RWPE2 (cell line): ENCODE results near the gene CCNDBP1.
A peak's percentile ranks its signal among the peaks of the same experiment; 100 is the strongest.

Experiments used
- ATAC-seq: fragments of 200-7000 bp; cut with Tn5 transposase; 3 replicates; pipeline ENCODE4 v1.9.1; 2021; ENCODE audit warnings: low read depth
- DNase-seq: peaks from one replicate; pipeline ENCODE4 v3.0.0-alpha.2; 2020; ENCODE audit warnings: low spot score
- H3K27ac ChIP-seq: fragments of 450-650 bp; 2 replicates; pipeline ENCODE4 v1.5.1; 2017; ENCODE audit warnings: mild to moderate bottlenecking; ENCODE audit not compliant: poor library complexity, severe bottlenecking
- H3K27me3 ChIP-seq: fragments of 250-450 bp; sonication (Bioruptor Pico); 2 replicates; pipeline ENCODE4 v1.5.1; 2021; ENCODE audit warnings: mild to moderate bottlenecking, moderate library complexity; ENCODE audit not compliant: insufficient read depth, poor library complexity, severe bottlenecking
- H3K36me3 ChIP-seq: fragments of 250-450 bp; sonication (Bioruptor Pico); 2 replicates; pipeline ENCODE4 v1.5.1; 2020; ENCODE audit warnings: low read depth, mild to moderate bottlenecking, moderate library complexity
- H3K4me1 ChIP-seq: fragments of 250-450 bp; sonication (Bioruptor Pico); 2 replicates; pipeline ENCODE4 v1.5.1; 2021; ENCODE audit warnings: mild to moderate bottlenecking, moderate library complexity; ENCODE audit not compliant: insufficient read depth, poor library complexity, severe bottlenecking
- H3K4me3 ChIP-seq: fragments of 250-450 bp; sonication (Bioruptor Pico); 2 replicates; pipeline ENCODE4 v1.5.1; 2021; ENCODE audit warnings: mild to moderate bottlenecking, moderate library complexity; ENCODE audit not compliant: severe bottlenecking
- H3K9me3 ChIP-seq: fragments of 250-450 bp; sonication (Bioruptor Pico); 2 replicates; pipeline ENCODE4 v1.5.1; 2021; ENCODE audit warnings: mild to moderate bottlenecking, moderate library complexity; ENCODE audit not compliant: severe bottlenecking
- TF ChIP-seq, protein P1 (sequence below): fragments of 450-650 bp; IDR thresholded peaks from one replicate; pipeline ENCODE4 v1.5.1; 2017; ENCODE audit warnings: mild to moderate bottlenecking, moderate library complexity; ENCODE audit not compliant: poor library complexity, severe bottlenecking

CCNDBP1 gene

DNA sequence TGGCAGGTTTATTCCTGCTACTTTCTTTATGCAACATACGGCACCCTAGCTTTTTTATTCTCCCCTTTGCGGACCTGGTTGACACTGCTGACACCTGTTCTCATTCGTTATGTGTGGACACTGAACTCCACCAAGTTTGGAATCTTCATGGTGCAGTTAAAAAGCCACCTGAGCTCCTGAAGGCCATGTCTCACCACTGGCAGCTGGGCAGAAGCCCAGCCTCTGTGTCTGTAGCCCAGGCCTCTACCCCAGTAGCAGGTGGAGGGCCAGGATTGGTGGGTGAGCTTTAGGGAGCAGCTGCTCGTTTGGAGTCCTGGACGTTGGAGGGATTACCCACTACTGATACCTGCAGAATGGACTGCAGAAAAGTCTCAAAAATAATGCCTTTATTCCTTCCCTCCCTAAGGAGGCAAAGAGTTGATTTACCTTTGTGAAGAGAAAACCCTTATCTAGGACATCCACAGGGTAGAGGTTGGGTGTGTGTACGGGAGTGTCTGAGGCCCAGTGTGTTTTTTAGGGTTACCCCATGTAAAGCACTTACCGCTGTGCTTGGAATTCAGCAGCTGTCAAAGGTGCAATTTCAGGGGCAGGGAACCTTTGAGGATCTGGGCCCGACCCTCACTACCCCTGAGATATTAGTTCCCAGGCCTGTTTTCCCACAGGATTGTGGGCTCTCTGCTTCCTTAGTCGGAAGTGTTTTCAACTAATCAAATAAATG, 637 bp upstream of the CCNDBP1 start:
- Histone ChIP-seq H3K27ac (peak overlapping the region; percentile 36), H3K4me1 (no peaks in the 10 kb centered on the region), H3K4me3 (peak overlapping the region; percentile 43), H3K36me3 (peaks cover 15% of the 10 kb centered on the region), H3K9me3 (no peaks in the 10 kb centered on the region), H3K27me3 (no peaks in the 10 kb centered on the region)
- no peak for DNase-seq
- TF ChIP-seq, protein P1, sequence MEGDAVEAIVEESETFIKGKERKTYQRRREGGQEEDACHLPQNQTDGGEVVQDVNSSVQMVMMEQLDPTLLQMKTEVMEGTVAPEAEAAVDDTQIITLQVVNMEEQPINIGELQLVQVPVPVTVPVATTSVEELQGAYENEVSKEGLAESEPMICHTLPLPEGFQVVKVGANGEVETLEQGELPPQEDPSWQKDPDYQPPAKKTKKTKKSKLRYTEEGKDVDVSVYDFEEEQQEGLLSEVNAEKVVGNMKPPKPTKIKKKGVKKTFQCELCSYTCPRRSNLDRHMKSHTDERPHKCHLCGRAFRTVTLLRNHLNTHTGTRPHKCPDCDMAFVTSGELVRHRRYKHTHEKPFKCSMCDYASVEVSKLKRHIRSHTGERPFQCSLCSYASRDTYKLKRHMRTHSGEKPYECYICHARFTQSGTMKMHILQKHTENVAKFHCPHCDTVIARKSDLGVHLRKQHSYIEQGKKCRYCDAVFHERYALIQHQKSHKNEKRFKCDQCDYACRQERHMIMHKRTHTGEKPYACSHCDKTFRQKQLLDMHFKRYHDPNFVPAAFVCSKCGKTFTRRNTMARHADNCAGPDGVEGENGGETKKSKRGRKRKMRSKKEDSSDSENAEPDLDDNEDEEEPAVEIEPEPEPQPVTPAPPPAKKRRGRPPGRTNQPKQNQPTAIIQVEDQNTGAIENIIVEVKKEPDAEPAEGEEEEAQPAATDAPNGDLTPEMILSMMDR = no peak
- ATAC-seq = no peak

DNA sequence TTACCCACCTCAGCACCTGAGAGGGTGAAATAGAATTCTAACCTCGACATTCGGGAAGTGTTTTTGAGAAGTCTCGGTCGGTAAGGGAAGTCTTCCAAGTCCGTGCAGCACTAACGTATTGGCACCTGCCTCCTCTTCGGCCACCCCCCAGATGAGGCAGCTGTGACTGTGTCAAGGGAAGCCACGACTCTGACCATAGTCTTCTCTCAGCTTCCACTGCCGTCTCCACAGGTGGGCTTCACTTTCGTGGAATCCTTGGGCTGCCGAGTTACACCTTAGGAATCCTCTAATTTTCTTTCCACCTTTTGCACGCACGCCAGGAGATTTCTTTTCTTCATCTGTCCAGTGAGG, 775 bp downstream of the CCNDBP1 start:
- peak overlapping the region; percentile 36 for H3K27ac ChIP-seq
- peak overlapping the region; percentile 43 for H3K4me3 ChIP-seq
- H3K27me3 ChIP-seq = no peaks in the 10 kb centered on the region
- no peaks in the 10 kb centered on the region for H3K4me1 ChIP-seq
- no peaks in the 10 kb centered on the region for H3K9me3 ChIP-seq
- DNase-seq = no peak
- TF ChIP-seq, protein P1 = peak; percentile 46
- peak; percentile 3; the same call in 2 of the 3 replicates for ATAC-seq
- H3K36me3 ChIP-seq = peaks cover 24% of the 10 kb centered on the region

DNA sequence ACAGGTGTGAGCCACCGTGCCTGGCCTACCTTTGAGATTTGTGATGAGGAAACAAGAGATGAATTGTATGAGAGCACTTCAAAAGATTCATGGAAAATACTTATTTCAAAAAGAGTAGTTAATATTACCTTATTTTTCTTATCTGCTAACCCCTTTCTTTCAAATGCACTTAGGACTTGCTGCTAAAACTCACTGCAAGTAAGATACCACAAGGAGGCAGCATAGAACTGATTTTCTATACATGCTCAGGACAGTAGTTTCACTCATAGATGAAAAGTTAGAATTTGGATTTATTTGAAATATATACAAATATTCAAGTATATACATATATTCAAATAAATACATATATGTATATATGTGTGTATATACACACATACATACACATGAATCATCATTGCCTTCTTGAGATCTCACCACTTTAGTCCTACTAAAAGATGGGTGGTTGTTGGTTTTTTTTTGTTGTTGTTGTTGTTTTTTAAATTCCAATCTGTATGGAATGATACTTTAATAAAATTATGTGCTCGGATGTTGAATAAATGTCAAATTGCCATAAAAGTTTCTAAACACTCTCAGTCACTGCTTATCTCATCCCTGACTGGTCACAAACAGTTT, 2.4 kb downstream of the CCNDBP1 start:
- TF ChIP-seq, protein P1 = peak; percentile 93
- no peak overlapping the region for H3K27ac ChIP-seq
- no peaks in the 10 kb centered on the region for H3K4me1 ChIP-seq
- H3K27me3 ChIP-seq = no peaks in the 10 kb centered on the region
- H3K9me3 ChIP-seq = no peaks in the 10 kb centered on the region
- DNase-seq (no peak), ATAC-seq (no peak)
- H3K36me3 ChIP-seq = peaks cover 33% of the 10 kb centered on the region
- H3K4me3 ChIP-seq = no peak overlapping the region

DNA sequence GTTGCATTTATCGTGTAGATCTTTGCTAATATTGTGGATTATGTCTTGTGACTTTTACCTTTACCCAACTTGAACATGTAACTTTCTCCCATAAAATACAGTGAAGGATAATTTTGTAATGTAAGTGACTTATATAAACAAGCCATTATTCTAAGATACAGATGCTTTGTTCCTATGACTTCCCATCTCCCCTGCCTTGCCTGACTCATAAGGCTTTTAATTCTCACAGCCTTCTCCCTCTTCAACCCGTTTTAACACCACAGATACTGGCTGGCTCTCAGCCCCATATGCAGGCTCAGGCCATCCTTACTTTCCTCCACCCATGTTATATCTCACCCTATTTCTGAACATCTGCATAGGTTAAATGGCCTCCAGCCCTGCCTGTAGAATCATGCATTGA, 4.1 kb downstream of the CCNDBP1 start:
- Histone ChIP-seq H3K4me3 (no peak overlapping the region), H3K27ac (no peak overlapping the region), H3K4me1 (no peaks in the 10 kb centered on the region), H3K9me3 (no peaks in the 10 kb centered on the region), H3K36me3 (peaks cover 45% of the 10 kb centered on the region), H3K27me3 (no peaks in the 10 kb centered on the region)
- TF ChIP-seq, protein P1 = no peak
- DNase-seq (no peak), ATAC-seq (no peak)

DNA sequence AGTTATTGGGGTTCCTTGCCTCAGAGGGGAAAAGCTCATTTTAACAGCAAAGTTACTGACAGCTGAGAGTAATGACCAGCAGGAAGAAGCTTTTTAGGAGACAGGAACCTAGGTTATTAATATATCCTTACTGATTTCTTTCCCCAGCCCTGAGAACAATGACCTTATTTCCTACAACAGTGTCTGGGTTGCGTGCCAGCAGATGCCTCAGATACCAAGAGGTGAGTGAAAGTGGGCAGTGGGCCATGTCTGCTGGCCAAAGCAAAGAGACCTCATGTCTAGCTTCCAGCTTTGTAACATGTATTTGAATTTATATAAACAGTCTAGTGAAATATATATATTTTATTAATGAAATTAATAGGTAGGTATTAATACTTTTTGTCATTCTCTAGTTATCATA, 5.0 kb downstream of the CCNDBP1 start:
- Histone ChIP-seq H3K9me3 (no peaks in the 10 kb centered on the region), H3K27me3 (no peaks in the 10 kb centered on the region), H3K4me3 (no peak overlapping the region), H3K27ac (no peak overlapping the region), H3K4me1 (no peaks in the 10 kb centered on the region), H3K36me3 (peaks cover 54% of the 10 kb centered on the region)
- ATAC-seq = no peak
- TF ChIP-seq, protein P1 = no peak
- DNase-seq = no peak
